HEK293 (cell line): Measurements from ENCODE around the gene RORB.

ENCODE experiments used
- CTCF ChIA-PET: fragments of 350-600 bp; formaldehyde crosslinking; extraction: SDS; loops from one replicate; lab custom pipeline; 2021; ENCODE audit warnings: antibody characterized with exemption; lab: Yijun Ruan, JAX
- POLR2A ChIA-PET: fragments of 300-600 bp; formaldehyde crosslinking; extraction: SDS; loops from one replicate; lab custom pipeline; 2020; ENCODE audit warnings: antibody characterized with exemption, inconsistent platforms; lab: Yijun Ruan, JAX
- H3K27ac ChIP-seq: fragments of 200-500 bp; sonication (Bioruptor generic); 2 replicates; pipeline ENCODE4 v1.5.1; 2014; ENCODE audit warnings: low read depth, low read length, control low read depth, inconsistent platforms; ENCODE audit errors: extremely low read depth
- H3K36me3 ChIP-seq, 2 experiments: fragments of 200-500 bp in 1 of 2; sonication (Bioruptor generic) in 1 of 2; 1 replicate in 1 of 2; 2 replicates in 1 of 2; pipeline ENCODE4 v1.5.1; 2014 to 2017; ENCODE audit warnings: inconsistent platforms in 2 of 2, low read length in 2 of 2; ENCODE audit not compliant: control insufficient read depth in 2 of 2, insufficient read depth in 1 of 2
- H3K4me1 ChIP-seq: fragments of 200-500 bp; sonication (Bioruptor generic); 2 replicates; pipeline ENCODE4 v1.5.1; 2014; ENCODE audit warnings: mild to moderate bottlenecking, low read length, inconsistent platforms; ENCODE audit not compliant: control insufficient read depth, insufficient read depth
- H3K4me3 ChIP-seq: 2 replicates; pipeline ENCODE4 v1.5.1; 2011; ENCODE audit warnings: low read depth, mild to moderate bottlenecking, control low read depth, low read length, moderate library complexity
- H3K9me3 ChIP-seq: fragments of 200-500 bp; sonication (Bioruptor generic); 2 replicates; pipeline ENCODE4 v1.5.1; 2014; ENCODE audit warnings: low read depth, low read length, inconsistent platforms; ENCODE audit not compliant: control insufficient read depth, insufficient read depth
- BCL11A ChIP-seq: fragments of 450-650 bp; formaldehyde crosslinking; IDR thresholded peaks from 2 replicates; pipeline ENCODE4 v1.5.1; 2016; ENCODE audit warnings: low read depth, missing biosample characterization, missing genetic modification characterization
- GLI4 ChIP-seq: fragments of 450-650 bp; formaldehyde crosslinking; IDR thresholded peaks from 2 replicates; pipeline ENCODE4 v1.5.1; 2016; ENCODE audit warnings: missing biosample characterization, missing genetic modification characterization
- MEIS1 ChIP-seq: sonication (generic); formaldehyde crosslinking; IDR thresholded peaks from 2 replicates; pipeline ENCODE4 v1.8.1; 2022; ENCODE audit warnings: missing genetic modification reagents, mild to moderate bottlenecking, borderline replicate concordance
- RBAK ChIP-seq: fragments of 450-650 bp; formaldehyde crosslinking; IDR thresholded peaks from 2 replicates; pipeline ENCODE4 v1.5.1; 2016; ENCODE audit warnings: missing biosample characterization, missing genetic modification characterization
- SP3 ChIP-seq: fragments of 450-650 bp; formaldehyde crosslinking; IDR thresholded peaks from 2 replicates; pipeline ENCODE4 v1.5.1; 2016; ENCODE audit warnings: missing biosample characterization, missing genetic modification characterization
- ZBTB1 ChIP-seq: fragments of 450-650 bp; formaldehyde crosslinking; IDR thresholded peaks from 2 replicates; pipeline ENCODE4 v1.5.1; 2016; ENCODE audit warnings: missing biosample characterization, missing genetic modification characterization
- ZNF239 ChIP-seq: fragments of 450-650 bp; formaldehyde crosslinking; IDR thresholded peaks from 2 replicates; pipeline ENCODE4 v1.5.1; 2016; ENCODE audit warnings: missing biosample characterization, missing genetic modification characterization
- ZNF449 ChIP-seq: fragments of 450-650 bp; formaldehyde crosslinking; IDR thresholded peaks from 2 replicates; pipeline ENCODE4 v1.5.1; 2017; ENCODE audit warnings: missing biosample characterization, mild to moderate bottlenecking, missing genetic modification characterization, moderate library complexity
- ZNF510 ChIP-seq: fragments of 450-650 bp; formaldehyde crosslinking; IDR thresholded peaks from 2 replicates; pipeline ENCODE4 v1.5.1; 2018; ENCODE audit warnings: mild to moderate bottlenecking, missing genetic modification characterization, missing biosample characterization; ENCODE audit not compliant: insufficient replicate concordance
- ZNF514 ChIP-seq: fragments of 450-650 bp; formaldehyde crosslinking; IDR thresholded peaks from 2 replicates; pipeline ENCODE4 v1.5.1; 2016; ENCODE audit warnings: missing biosample characterization, missing genetic modification characterization
- ZNF830 ChIP-seq: fragments of 450-650 bp; IDR thresholded peaks from 2 replicates; pipeline ENCODE4 v1.5.0; 2018; ENCODE audit warnings: missing biosample characterization, missing genetic modification characterization, low read depth, mild to moderate bottlenecking, moderate library complexity
- ZNF843 ChIP-seq: fragments of 450-650 bp; formaldehyde crosslinking; IDR thresholded peaks from 2 replicates; pipeline ENCODE4 v1.5.1; 2016; ENCODE audit warnings: missing biosample characterization, missing genetic modification characterization
- ZSCAN5A ChIP-seq: fragments of 450-650 bp; formaldehyde crosslinking; IDR thresholded peaks from 2 replicates; pipeline ENCODE4 v1.5.1; 2016; ENCODE audit warnings: missing biosample characterization, missing genetic modification characterization
- TF ChIP-seq, protein P1 (sequence below): fragments of 450-650 bp; formaldehyde crosslinking; IDR thresholded peaks from 2 replicates; pipeline ENCODE4 v1.5.1; 2016; ENCODE audit warnings: missing biosample characterization, missing genetic modification characterization, borderline replicate concordance
- TF ChIP-seq, protein P2 (sequence below): fragments of 450-650 bp; formaldehyde crosslinking; IDR thresholded peaks from 2 replicates; pipeline ENCODE4 v1.5.1; 2016; ENCODE audit warnings: missing biosample characterization, missing genetic modification characterization, low read depth
- TF ChIP-seq, protein P3 (sequence below): fragments of 450-650 bp; formaldehyde crosslinking; IDR thresholded peaks from 2 replicates; pipeline ENCODE4 v1.5.1; 2016; ENCODE audit warnings: missing biosample characterization, missing genetic modification characterization

The RORB gene

DNA sequence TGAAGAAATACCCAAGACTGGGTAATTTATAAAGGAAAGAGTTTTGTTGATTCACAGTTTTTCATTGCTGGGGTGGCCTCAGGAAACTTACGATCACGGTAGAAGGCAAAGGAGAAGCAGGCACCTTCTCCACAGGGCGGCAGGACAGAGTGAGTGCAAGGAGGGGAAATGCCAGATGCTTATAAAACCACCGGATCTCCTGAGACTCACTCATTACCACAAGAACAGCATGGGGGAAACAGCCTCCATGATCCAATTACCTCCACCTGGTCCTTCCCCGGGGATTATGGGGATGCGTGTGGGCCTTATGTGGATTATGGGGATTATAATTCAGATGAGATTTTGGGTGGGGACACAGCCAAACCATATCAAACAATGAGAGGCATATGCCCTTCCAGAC, 18.5 kb upstream of the RORB start:
- Histone ChIP-seq H3K9me3 (no peaks in the 10 kb centered on the region), H3K4me1 (no peaks in the 10 kb centered on the region)
- CTCF ChIA-PET: no interaction called here
- no peak for TF ChIP-seq MEIS1 (CRISPR knock-in tag)
- no peak for TF ChIP-seq SP3 (tag by site-specific recombination)
- TF ChIP-seq, all 188 proteins: peak for 0
- POLR2A ChIA-PET: no interaction called here
- H3K27ac ChIP-seq: no peak overlapping the region
- H3K4me3 ChIP-seq: no peak overlapping the region
- no peaks in the 10 kb centered on the region for H3K36me3 ChIP-seq

DNA sequence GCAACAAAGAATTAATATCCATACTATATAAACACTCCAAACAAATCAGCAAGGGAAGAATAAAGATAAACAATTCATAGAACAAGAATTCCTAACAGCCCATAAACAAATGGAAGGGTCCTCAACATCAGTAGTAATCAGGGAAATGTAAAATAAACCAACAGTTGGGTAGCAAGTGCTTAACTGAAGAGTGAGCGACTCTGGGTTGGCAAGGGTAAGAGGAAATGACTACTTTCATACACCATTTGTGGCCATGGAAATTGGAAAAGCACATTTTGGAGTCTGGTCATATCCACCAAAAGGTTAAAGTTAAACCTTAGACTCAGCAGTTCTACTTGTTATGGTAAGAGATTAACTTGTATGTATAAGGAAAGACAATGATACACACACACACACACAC, 17.4 kb upstream of the RORB start:
- no peak for TF ChIP-seq ZNF510

GRCh38 chr9:74487395-74487794, 9.7 kb upstream of the RORB start:
- Histone ChIP-seq H3K36me3 (no peaks in the 10 kb centered on the region), H3K9me3 (no peaks in the 10 kb centered on the region), H3K4me3 (no peak overlapping the region), H3K4me1 (no peaks in the 10 kb centered on the region), H3K27ac (no peak overlapping the region)
- ChIA-PET CTCF (interaction anchor here (0.7 kb wide), 1 partner anchor 459 kb away, joined by 3 read pairs; no protein-coding TSS in a partner anchor), POLR2A (no interaction called here)
- TF ChIP-seq, protein P1, sequence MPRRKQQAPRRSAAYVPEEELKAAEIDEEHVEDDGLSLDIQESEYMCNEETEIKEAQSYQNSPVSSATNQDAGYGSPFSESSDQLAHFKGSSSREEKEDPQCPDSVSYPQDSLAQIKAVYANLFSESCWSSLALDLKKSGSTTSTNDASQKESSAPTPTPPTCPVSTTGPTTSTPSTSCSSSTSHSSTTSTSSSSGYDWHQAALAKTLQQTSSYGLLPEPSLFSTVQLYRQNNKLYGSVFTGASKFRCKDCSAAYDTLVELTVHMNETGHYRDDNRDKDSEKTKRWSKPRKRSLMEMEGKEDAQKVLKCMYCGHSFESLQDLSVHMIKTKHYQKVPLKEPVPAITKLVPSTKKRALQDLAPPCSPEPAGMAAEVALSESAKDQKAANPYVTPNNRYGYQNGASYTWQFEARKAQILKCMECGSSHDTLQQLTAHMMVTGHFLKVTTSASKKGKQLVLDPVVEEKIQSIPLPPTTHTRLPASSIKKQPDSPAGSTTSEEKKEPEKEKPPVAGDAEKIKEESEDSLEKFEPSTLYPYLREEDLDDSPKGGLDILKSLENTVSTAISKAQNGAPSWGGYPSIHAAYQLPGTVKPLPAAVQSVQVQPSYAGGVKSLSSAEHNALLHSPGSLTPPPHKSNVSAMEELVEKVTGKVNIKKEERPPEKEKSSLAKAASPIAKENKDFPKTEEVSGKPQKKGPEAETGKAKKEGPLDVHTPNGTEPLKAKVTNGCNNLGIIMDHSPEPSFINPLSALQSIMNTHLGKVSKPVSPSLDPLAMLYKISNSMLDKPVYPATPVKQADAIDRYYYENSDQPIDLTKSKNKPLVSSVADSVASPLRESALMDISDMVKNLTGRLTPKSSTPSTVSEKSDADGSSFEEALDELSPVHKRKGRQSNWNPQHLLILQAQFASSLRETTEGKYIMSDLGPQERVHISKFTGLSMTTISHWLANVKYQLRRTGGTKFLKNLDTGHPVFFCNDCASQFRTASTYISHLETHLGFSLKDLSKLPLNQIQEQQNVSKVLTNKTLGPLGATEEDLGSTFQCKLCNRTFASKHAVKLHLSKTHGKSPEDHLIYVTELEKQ (tag by site-specific recombination): no peak
- TF ChIP-seq ZNF843: no peak
- TF ChIP-seq, protein P2, sequence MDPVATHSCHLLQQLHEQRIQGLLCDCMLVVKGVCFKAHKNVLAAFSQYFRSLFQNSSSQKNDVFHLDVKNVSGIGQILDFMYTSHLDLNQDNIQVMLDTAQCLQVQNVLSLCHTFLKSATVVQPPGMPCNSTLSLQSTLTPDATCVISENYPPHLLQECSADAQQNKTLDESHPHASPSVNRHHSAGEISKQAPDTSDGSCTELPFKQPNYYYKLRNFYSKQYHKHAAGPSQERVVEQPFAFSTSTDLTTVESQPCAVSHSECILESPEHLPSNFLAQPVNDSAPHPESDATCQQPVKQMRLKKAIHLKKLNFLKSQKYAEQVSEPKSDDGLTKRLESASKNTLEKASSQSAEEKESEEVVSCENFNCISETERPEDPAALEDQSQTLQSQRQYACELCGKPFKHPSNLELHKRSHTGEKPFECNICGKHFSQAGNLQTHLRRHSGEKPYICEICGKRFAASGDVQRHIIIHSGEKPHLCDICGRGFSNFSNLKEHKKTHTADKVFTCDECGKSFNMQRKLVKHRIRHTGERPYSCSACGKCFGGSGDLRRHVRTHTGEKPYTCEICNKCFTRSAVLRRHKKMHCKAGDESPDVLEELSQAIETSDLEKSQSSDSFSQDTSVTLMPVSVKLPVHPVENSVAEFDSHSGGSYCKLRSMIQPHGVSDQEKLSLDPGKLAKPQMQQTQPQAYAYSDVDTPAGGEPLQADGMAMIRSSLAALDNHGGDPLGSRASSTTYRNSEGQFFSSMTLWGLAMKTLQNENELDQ: no peak
- no peak for TF ChIP-seq ZNF514 (tag by site-specific recombination)
- no peak for TF ChIP-seq ZBTB1
- no peak for TF ChIP-seq ZNF239 (tag by site-specific recombination)
- TF ChIP-seq, protein P3, sequence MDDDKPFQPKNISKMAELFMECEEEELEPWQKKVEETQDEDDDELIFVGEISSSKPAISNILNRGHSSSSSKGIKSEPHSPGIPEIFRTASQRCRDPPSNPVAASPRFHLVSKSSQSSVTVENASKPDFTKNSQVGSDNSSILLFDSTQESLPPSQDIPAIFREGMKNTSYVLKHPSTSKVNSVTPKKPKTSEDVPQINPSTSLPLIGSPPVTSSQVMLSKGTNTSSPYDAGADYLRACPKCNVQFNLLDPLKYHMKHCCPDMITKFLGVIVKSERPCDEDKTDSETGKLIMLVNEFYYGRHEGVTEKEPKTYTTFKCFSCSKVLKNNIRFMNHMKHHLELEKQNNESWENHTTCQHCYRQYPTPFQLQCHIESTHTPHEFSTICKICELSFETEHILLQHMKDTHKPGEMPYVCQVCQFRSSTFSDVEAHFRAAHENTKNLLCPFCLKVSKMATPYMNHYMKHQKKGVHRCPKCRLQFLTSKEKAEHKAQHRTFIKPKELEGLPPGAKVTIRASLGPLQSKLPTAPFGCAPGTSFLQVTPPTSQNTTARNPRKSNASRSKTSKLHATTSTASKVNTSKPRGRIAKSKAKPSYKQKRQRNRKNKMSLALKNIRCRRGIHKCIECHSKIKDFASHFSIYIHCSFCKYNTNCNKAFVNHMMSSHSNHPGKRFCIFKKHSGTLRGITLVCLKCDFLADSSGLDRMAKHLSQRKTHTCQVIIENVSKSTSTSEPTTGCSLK: no peak
- TF ChIP-seq ZSCAN5A: no peak
- TF ChIP-seq GLI4: no peak
- TF ChIP-seq RBAK (tag by site-specific recombination): no peak
- TF ChIP-seq ZNF830: no peak
- no peak for TF ChIP-seq ZNF449 (tag by site-specific recombination)
- TF ChIP-seq BCL11A (tag by site-specific recombination): no peak

More for the DNA sequence above, 17.4 kb upstream of the RORB start:
- POLR2A ChIA-PET: no interaction called here
- Histone ChIP-seq H3K27ac (no peak overlapping the region), H3K4me1 (no peaks in the 10 kb centered on the region), H3K9me3 (no peaks in the 10 kb centered on the region), H3K4me3 (no peak overlapping the region), H3K36me3 (no peaks in the 10 kb centered on the region)
- CTCF ChIA-PET: no interaction called here
